ENCODE measurements around the gene CEMIP.

The CEMIP gene

DNA sequence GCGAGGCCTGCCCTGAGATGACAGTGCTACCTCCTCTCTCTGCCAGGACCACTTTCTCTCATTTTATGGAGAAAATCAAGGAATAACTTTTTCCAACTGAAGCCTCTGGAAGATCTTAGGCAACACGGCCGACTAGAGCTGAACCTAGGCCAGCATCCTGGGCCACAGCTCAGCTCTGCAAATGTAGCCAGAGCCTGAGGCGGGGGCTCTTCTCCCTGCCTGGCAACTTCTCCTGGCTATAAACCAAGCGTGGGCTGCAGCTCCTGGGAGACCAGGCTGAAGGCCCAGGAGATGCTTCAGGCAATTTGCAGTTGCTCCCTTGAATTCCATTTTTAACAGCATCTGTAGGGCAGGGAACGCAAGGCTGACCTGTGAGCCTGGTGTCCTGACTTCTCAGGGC lies 74.9 kb downstream of the CEMIP start:
- DNase-seq = no peak

DNA sequence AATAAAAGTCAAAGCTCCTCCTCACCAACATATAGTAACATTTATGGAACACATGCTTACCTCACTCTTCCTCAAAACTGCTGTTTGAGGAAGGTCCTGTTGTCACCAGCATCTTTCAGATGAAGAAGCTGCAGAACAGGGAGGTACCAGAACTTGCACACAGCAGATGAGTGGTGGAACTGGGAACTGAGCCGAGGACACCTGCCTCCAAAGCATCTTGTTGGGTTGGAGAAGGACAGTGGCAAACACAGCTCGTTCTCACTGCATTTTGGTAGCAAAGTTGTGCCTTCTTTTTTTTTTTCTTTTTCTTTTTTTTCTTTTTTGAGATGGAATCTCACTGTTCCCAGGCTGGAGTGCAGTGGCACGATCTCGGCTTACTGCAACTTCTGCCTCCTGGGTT lies 76.0 kb downstream of the CEMIP start:
- no peak for DNase-seq

DNA sequence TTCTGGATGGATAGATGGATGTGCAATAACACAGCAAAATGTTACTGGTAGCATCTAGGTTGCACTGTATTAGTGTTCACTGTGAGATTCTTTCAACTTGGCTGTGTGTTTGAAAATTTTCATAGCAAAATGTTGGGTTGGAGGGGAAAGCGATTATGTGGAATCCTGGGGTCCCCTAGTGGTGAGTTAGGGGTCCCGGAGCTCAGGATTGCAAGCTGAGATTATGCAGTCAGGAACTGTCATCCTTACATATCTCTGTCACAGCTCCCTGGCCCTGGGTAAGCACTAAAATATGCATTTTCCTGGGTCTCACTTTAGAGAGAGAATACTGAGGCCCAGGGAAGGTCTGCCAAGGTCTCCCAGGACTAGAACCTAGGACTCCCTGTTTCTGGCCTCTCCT lies 77.2 kb downstream of the CEMIP start:
- no peak for DNase-seq

DNA sequence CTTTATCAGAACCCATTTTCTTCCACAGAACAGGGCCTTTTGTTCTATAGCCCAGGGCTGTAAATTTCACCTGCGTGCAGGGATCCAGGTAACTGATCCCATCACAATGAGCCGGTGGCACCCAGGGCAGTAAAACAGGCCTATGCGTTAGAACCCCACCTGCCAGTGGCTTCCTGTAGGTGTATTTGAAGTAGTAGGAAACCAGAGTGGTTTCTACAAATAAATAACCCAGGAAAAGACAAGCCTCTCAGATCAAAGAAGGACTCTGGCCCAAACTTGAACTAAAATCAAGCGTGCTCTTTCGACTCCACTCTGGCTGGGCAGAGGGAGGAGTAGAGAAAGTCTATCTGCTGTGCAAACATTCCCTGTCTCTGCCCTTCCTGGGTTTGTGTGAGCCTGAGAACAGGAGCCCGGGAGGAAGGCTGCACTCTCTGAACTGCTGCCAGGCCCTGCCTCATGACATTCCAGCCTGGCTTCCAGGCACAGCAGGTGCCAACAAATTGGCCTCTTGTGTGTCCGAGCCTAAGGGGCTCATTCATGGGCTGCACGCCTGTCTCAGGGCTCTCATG lies 77.7 kb downstream of the CEMIP start:
- DNase-seq = peak; percentile 51

DNA sequence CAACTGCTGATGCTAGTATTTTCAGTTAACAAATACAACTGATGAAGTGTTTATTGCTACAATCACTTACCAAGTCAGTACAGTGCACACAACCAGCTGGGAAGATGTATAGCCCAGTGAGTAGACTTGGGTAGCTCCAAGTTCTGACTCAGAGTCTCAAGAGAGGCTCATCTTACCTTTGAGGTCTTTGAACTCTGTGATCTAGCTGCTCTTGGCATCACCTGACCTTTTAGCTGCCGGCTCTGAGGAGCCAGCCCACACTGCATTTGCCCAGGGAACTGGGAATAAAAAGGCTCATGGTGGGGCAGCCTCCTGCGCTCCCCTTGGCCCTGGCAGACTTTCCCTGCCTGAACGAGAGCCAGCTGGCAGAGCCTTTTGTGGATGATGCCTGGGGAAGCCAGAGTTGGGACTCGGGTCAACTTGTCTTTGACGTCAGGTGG lies 82.6 kb downstream of the CEMIP start:
- DNase-seq = no peak

DNA sequence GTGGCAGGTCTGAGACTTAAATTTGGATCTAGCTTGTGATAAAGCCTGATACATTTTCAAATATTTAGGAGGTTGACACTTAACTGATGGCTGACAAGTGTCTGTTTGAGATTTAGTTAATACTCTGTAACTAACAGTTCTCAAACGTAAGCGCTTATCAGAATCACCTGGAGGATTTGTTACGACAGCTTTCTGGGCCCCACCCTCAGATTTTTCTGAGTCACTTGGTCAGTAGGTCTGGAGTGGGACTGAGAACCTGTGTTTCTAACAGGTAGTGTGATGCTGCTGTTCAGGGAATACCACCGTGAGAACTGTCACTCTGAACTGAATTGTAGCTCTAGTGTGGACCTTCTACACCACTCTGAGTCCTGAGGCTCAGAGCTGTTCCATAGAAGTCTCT lies 85.5 kb downstream of the CEMIP start:
- no peak for DNase-seq

DNA sequence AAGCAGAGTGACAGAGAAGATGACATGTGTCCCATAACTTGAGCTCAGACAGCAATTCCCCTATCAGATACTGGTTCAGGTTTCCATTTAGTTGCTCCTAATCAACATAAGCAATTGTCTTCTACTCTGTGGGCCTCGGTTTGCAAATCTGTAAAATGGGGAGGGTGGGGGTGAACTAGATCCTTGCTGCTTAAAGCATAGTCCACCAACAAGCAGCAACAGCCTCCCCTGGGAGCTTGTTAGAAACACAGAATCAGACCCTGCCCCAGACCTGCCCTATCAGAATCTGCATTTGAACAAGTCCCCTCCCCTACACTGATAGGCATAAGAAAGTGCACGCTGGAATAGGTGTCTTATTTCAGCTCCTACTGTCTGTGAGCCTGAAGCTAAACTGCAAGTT lies 87.8 kb downstream of the CEMIP start:
- DNase-seq = no peak

DNA sequence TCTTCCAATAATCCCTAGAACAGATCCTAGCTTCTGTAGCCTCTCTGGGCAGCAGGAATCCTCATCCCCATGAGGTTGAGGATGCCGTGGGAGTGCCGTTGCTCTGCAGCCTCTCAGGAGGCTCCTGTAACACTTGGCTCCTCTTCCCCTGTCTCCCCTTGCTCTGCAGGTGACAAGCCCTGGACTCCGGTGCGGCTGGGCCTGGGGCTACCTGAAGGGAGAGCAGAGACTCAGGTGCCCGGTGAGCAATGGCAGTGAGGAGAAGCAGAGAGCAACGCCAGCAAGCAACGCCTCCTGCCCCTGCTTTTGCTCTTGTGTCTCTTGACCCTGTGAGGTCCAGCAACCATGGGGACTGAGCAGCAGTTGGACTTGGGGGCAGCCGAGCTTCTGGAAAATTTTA lies 91.2 kb downstream of the CEMIP start:
- no peak for DNase-seq

DNA sequence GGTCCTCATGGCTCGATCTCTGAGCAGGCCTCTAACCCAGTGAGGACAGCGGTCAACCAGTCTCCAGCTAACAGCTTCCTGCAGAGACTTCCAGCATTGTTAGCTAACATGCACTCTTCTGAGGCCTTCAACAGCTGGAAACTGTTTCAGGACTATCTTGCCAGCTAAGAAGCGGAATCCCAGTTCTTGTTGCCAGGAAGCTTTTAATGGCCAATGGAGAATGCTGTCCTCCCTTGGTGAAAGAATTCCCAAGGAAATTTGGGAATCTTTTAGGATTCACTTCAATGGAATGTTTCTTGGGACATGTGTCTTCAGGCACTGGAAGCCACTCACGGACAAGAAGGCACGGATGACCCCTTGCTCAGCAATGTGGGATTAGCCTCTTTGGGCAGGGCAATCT lies 91.7 kb downstream of the CEMIP start:
- DNase-seq = no peak

DNA sequence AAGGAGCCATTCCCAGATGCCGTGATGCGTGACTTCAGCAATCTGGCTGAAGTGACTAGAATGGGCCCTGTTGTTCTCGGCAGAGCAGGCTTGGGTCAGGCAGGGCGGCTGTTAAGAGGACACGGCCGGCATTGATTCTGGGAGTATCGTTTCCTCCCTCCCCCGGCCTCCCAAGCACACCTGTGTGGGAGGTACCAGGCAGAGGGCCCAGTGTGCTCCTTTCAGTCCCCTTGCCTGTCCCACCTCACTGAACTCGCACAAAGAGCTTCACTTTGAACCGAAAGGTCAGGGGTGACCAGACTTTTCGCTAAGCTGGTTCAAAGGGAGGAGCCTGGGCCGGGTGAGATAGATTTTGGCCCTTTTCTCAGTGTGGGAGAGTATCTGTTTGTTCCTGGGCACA lies 92.7 kb downstream of the CEMIP start:
- DNase-seq = no peak

DNA sequence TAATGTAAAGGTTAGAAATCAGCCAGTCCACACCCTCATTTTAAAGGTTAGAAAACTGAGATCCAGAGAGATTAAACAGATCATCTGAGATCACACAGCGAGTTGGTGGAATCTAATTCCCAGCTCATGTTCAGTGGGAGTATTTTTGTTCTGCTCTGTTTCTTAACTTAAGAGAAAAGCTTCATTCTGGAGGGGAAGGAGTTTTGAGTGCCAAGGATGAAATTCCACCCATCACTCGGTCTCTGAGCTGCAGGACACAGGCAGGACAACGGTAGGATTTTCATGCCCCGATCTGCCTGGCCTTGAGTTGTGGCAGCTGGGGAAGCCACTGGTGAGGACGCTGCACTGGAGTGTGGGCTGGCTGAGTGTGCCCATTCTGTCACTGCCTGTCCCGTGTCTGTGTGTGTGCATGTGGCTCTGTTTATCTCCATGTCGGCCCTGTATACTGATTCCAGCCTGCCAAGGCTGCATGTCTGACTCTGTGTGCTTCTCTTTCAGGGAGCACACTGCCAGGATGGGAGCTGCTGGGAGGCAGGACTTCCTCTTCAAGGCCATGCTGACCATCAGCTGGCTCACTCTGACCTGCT lies 94.3 kb downstream of the CEMIP start:
- no peak for DNase-seq

DNA sequence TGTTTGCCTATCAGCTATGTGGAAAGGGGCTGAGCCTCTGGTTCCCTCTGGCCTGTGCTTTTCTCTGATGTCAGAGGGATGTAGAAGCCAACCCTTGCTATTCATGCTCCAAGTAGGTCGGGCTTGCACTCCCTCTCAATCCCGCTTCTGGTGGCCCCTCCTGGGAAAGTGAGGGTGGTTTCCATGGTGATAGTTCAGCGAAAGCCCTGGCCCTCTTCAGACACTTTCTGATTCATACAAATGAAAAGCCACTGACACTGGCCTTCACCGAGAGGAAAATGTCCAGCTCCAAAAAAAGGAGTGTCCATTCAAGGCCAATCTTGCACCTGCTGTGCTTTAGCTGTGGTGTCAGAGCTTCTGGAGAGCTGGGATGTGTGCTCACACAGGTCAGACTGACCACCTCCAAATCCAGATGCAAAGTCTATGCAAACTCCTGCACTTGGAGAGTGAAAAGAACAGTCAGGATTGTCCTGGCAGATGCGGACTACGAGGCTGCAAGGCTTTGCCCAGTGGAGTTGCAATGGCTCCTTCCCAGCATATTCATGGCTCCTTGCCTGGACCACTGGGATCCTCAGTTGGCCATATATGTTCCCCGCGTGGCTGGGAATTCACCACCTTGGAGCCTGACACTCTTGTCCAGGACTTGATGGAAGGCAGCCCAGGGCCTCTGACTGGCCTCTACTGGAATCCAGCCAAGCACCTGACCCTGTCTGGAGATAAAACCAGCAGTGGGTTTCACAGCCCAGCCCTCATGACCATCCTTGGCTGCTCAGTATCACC lies 96.6 kb downstream of the CEMIP start:
- no peak for DNase-seq

DNA sequence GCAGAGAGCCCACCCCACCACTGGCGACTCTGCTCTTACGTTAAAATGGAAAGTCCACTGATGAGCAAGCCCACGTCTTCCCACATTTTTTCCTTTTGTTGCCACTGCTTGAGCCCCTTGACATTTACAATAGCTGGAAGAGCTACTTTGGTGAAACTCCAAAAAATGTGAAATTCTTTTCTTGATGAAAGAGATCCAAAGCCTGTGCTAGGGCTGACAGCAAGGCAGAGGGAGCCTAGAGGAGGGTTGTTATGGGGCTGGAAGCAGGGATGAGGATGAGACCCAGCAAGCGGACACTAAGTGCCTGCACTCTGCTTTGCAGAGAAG lies 97.1 kb downstream of the CEMIP start:
- DNase-seq = no peak

DNA sequence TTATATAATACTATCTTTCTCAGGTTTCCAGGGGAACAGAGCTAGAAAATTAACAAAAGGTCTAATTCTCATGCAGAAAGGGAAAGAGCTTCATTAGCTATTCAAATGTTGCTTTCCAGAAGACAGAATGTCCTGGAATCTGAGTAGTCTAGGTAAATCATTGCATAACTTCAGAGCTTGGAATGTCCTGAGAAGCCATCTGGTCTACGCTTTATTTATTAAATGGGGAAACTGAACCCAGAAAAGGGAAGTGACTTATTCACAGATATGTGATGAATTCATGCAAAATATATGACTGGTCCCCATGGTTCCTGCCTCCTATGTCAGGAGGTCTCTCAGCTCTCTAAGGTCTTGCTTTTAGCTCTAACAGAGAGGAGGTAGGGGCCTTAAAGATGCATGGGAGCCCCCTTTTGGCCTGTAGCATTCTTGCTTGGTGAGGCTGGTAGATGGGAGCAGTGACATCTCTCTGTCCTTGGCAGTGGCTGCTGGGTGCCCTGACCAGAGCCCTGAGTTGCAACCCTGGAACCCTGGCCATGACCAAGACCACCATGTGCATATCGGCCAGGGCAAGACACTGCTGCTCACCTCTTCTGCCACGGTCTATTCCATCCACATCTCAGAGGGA lies 99.2 kb downstream of the CEMIP start:
- DNase-seq = no peak

DNA sequence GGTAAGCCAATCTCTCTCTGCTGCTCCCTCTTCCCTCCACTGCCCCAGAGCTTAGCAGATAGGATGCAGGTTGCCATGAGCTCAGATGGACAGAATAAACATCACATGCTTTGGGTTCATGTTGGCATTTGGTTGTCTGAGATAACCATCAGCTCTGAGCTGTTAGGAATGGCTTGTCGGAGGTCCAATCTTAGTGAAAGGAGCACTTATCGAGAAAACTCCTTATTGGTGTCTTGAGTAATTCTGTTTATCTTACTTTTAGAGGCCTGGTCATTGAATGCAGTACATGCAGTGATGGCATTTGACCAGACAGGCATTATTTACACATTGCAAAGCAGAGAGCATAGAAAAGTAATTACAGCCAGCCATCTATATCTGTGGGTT lies 99.7 kb downstream of the CEMIP start:
- no peak for DNase-seq

DNA sequence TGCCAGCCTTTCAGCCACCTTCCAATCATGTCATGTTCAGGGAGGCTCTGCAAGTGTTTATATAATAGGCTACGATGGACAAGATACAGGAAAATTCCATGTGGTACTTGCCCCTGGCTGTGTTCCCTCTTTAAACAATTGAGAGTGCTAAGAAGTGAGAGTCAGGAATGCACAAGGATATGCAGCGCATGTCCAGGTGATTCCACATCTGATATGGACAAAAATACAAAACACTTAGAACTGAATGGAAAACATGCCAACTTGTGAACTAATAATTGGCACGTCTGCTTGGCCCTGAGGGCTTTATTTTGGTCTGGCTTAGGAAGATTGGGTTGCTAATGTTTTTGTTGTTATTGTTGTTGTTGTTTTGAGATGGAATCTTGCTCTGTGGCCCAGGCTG lies 100.9 kb downstream of the CEMIP start:
- DNase-seq = no peak

DNA sequence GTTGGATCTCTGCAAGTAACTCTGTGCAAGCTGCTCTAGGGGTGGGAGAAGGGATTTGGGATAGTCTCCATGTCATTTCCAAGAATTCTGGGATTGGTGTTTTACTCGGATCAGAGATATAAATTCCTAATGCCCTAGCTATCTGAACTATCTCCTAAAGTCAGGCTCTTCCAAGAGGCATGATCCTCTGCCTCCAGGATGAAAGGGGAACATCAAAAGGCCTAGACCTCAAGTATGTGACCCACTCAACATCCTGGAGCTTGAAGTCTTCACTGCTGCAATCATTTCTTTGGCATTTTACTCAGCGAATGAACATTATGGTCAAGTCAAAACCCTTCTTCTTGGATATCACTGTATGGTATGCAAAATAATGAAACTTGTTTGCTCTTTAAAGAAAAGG lies 104.5 kb downstream of the CEMIP start:
- no peak for DNase-seq

DNA sequence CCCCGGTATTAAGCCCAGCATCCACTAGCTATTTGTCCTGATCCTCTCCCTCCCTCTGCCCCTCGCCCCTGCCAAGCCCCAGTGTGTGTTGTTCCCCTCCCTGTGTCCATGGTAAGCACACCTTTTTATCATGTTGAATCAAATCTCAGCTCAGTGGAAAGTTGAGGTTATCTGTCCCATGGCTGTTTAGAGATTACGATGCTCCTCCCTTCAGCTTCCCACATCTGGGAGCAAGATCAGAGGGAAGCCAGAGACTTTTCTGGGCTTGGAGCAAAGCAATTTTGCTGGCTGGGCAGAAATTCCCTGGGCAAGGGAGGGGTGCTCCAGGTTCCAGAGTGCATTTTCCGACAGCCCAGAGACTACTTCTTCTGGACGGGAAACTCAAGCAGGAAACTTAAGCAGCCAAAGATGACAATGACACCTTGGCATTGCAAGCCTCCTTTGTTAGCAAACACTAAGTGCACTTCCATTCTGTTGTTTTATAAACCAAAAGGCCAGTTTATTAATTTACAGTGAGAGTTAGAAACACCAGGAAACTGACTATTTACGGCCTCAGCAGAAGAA lies 105.9 kb downstream of the CEMIP start:
- DNase-seq = no peak

DNA sequence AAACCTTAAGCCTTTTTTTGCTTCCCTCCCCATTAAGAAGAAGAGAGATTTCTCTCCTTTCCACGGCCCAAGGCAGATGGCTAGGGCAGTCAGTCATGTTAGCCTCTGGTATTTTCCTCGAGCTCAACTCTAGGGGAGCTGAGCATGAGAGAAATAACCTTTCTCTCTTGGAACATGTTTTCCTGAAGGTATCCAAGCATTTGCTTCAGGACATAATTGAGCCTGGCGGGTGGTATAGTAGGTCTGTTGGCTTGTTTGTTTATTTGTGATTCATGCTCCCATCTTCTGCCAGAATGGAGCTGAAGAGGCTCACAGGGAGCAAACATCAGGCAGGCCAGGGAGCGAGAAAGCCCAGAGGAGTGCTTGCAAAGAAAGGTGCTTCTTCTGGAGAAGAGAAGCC lies 108.0 kb downstream of the CEMIP start:
- no peak for DNase-seq

DNA sequence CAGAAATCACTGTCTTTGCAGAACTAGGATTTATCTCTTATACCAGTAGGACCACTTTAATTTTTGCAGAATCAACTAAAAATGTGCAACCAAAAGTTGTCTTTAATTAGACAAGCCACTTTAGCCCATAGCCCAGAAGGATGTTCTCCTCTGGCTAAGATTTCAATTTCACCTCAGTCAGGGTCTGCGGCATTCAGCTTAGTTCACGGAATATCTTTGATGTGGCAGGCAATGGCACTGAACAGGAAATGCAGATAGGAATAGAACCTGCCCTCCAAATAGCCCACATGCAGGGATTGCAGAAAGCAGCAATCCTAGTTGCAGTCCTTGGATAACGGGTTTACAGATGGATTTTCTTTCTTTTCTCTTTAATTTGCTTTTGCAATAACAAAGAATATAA lies 109.7 kb downstream of the CEMIP start:
- DNase-seq = no peak

DNA sequence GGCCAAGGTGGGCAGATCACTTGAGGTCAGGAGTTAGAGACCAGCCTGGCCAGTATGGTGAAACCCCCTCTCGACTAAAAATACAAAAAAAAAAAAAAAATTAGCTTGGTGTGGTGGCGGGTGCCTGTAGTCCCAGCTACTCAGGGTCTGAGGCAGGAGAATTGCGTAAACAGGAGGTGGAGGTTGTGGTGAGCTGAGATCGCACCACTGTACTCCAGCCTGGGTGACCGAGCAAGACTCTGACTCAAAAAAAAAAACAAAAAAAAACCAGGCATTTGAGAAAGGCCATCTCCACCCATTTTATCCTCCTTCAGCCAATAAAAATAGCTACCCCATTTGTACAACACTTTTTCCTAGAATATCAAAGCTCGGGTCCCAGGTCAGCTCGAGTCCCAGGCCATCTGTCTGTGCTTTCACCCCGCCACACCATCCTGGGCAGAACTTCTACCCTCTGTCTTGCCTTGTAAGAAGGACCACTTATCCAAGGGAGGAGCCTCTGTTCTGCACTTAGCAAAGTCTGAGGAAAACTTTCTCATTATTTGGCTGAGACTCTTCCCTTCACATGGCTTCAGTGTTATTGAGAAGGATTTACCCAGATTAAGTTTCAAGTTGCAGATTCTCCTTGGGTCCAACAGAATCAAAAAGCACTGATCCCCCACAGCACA lies 111.3 kb downstream of the CEMIP start:
- no peak for DNase-seq

DNA sequence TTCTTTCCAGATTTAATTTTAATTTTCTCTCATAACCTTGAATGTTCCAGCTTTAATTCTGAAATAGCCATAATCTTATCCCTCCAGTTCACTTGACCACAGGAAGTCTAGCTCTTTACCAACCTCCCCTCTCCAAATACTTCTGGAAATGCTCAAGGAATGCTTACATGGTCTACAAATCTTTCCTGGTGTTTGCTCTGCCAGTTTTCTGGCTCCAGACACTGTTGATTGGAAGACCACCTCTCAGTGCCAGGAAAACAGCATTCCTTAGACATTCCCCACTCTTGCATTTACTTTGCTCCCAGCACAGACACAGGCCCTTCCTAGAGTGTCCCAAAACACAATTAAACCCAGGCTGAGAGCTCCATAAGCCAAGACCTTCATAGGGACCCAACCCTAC lies 111.8 kb downstream of the CEMIP start:
- DNase-seq = no peak

DNA sequence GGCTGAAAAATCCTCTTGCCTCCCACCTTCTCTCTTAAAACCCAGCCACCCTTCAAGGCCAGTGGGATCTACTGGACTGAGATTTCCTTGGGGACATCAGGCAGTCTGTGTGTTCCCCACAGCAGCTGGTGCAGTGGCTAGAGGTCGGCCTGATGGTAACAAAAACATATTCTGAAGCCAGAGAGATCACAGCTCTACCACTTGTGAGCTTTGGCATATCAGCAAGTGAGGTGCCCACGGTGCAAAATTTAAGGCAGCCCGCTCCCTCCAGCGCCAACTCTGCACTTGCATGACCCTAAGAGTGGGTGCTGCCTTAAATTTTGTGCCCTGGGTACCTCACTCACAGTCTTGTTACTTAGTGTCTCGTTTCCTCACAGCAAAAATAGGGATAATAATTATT lies 113.2 kb downstream of the CEMIP start:
- DNase-seq = no peak

DNA sequence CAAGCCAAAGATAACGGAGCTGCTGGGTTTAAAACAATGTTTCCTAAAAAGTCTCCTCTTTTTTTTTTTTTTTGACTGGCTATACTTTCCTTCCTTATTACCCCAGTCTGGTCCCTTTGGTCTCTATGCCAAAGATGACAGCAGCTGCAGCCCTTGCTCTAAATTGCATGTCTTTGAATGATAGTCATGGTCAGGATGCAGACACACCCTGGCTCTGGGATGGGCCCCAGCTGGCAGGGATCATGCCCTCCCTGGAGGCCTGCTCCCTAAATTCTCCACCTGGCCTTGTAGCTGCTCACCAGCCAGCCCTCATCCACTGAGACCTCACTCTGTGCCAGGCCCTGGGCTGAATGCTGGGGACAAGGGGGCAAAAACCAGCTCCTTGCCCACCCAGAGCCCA lies 114.6 kb downstream of the CEMIP start:
- no peak for DNase-seq
